Adrenal gland (tissue), 12 donors: ENCODE data around the gene SUCLG1. TPM values are rescaled to one million over a fixed set of nuclear protein-coding genes. Genes with fewer than 3 reads are reported as not detected.
"Not testable (repeated sequence)": the region's sequence is repeated elsewhere in the genome, so short reads cannot be mapped to it uniquely, and the experiment has no call there.

Experiments
- DNase-seq, 7 donors: peaks; one replicate each; pipeline ENCODE4 v3.0.0-alpha.2; 2019 to 2020
- H3K27ac ChIP-seq, 5 donors: fragments of 200-600 bp; sonication (generic) in 4 of 5; 1 replicate in 3 of 5; 2 replicates in 2 of 5; pipeline versions ENCODE4 v1.5.1 to v1.8.0; 2016 to 2020; ENCODE audit warnings: mild to moderate bottlenecking in 1 of 5
- H3K27me3 ChIP-seq: fragments of 200-600 bp; 2 replicates; pipeline ENCODE4 v1.8.0; 2021
- H3K36me3 ChIP-seq, 2 donors: fragments of 200-600 bp; replicated peaks in 1 of 2; 1 replicate in 1 of 2; 2 replicates in 1 of 2; pipeline versions ENCODE4 v1.5.1 to v1.8.0; 2018 to 2022
- H3K4me1 ChIP-seq, 2 donors: fragments of 200-600 bp; replicated peaks in 1 of 2; 1 replicate in 1 of 2; 2 replicates in 1 of 2; pipeline versions ENCODE4 v1.5.1 to v1.8.0; 2018 to 2021
- H3K4me3 ChIP-seq, 4 donors: fragments of 200-600 bp; sonication (generic) in 3 of 4; one replicate each; pipeline ENCODE4 v1.5.1; 2016 to 2018
- H3K9me3 ChIP-seq, 3 donors: fragments of 200-600 bp; sonication (generic) in 1 of 3; replicated peaks in 1 of 3; 1 replicate in 2 of 3; 2 replicates in 1 of 3; pipeline versions ENCODE4 v1.5.1 to v1.8.0; 2016 to 2021
- CTCF ChIP-seq, 6 experiments: fragments of 450-650 bp in 4 of 6; fragments of 200-600 bp in 2 of 6; sonication (generic) in 1 of 6; IDR thresholded peaks; 1 replicate in 5 of 6; 2 replicates in 1 of 6; pipeline versions ENCODE4 v1.5.1 to v1.8.0; 2016 to 2021; ENCODE audit warnings: antibody characterized with exemption in 6 of 6, mild to moderate bottlenecking in 2 of 6, moderate library complexity in 1 of 6
- POLR2A ChIP-seq, 2 donors: fragments of 450-650 bp; IDR thresholded peaks; one replicate each; pipeline ENCODE4 v1.6.1; 2017; ENCODE audit warnings: antibody characterized with exemption in 2 of 2, mild to moderate bottlenecking in 2 of 2, moderate library complexity in 1 of 2
- WGBS, 4 donors: extraction: QIAGEN DNeasy Blood & Tissue Kit in 2 of 4; methylation state at CpG; one replicate each; pipeline versions ENCODE4 v1.1.5 to v1.1.7; 2013 to 2017; 5-methylcytosine and 5-hydroxymethylcytosine counted together
- intact Hi-C, 2 donors: fragments of 100-400 bp; cut with DNase I; formaldehyde crosslinking; loops; one replicate each; pipeline versions ENCODE4 v1.14.1 to v1.15.0; 2022 to 2023
- polyA plus RNA-seq, 3 donors: library from polyadenylated mRNA; stranded (reverse); fragments of 200-250 nt in 2 of 3; fragments of 350-450 nt in 1 of 3; fragmentation: Illumina TruSeq in 1 of 3; extraction: RNeasy Lipid Tissue Mini Kit (QIAGEN cat#74804) in 1 of 3; gene quantifications; one replicate each; pipeline ENCODE4 v1.2.3, GENCODE V29; 2013 to 2014
- total RNA-seq, 9 donors: library from RNA; depleted of rRNA in 4 of 9; stranded (reverse); fragments of >200 nt in 4 of 9; fragments of 120-200 nt in 1 of 9; fragmentation: NEBNext Ultra II Directional in 1 of 9; extraction: Animal tissue kit (Norgen Biotek cat#: 25700) in 1 of 9; gene quantifications; one replicate each; pipeline versions ENCODE4 v1.1.0 to v1.2.4, GENCODE V29; 2013 to 2023
- donor health status: healthy with polysubstance abuse.
- donor health status: Bipolar disorder and iron deficiency.
- donor health status: DM: yes; HTN: yes; CAD: no.
- donor health status: DM: no; HTN: no; CAD: no.
- donor health status: DM: no; HTN: no; CAD: no.
- donor health status: DM: yes; HTN: yes; CAD: no.

The SUCLG1 gene
- total and polyA plus RNA-seq, 12 donors, result 42.5 to 270 (median 86.1) TPM

DNA sequence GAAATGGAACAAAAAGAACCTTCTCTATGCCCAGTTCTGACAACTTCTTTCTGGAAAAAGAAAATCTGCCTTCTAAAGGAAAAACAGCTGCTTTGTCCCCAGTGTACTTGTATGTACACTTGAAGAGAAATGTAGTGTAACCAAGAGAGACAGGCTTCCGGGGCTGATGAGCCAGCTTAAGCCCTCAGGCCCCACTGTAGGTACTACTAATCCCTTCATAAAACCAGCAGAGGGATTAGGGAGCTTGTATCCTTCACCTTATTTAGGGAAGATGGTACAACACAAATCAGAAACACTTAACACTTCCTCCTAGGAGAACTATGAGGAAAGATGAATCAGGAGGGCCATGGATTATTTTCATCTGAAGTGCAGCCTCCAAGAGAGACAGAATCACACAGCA lies 18.8 kb upstream of the SUCLG1 start:
- H3K9me3 ChIP-seq, result no peaks in the 10 kb centered on the region
- H3K36me3 ChIP-seq, result no peaks in the 10 kb centered on the region
- DNase-seq, result no peak
- no peak overlapping the region for H3K27ac ChIP-seq
- H3K27me3 ChIP-seq, result no peaks in the 10 kb centered on the region
- no peak overlapping the region for H3K4me3 ChIP-seq
- 73 to 91% (median 78%) methylated on average over 1 of the region's 1 CpG for WGBS, 4 donors
- no peaks in the 10 kb centered on the region for H3K4me1 ChIP-seq
- no peak for TF ChIP-seq CTCF (IDR thresholded peaks at IDR 0.05)
- no peak for TF ChIP-seq POLR2A (IDR thresholded peaks at IDR 0.05)
- intact Hi-C loops, result no loop called here

GRCh38 chr2:84474176-84474575 lies 15.1 kb upstream of the SUCLG1 start:
- DNase-seq, result no peak
- Histone ChIP-seq H3K4me3 (no peak overlapping the region), H3K36me3 (no peaks in the 10 kb centered on the region), H3K4me1 (no peaks in the 10 kb centered on the region), H3K27ac (no peak overlapping the region), H3K9me3 (no peaks in the 10 kb centered on the region), H3K27me3 (no peaks in the 10 kb centered on the region)
- WGBS, 4 donors, result 79 to 92% (median 84%) methylated on average over 4 of the region's 4 CpGs
- intact Hi-C loops, result no loop called here
- no peak for TF ChIP-seq POLR2A (IDR thresholded peaks at IDR 0.05)
- TF ChIP-seq CTCF (IDR thresholded peaks at IDR 0.05), result no peak

DNA sequence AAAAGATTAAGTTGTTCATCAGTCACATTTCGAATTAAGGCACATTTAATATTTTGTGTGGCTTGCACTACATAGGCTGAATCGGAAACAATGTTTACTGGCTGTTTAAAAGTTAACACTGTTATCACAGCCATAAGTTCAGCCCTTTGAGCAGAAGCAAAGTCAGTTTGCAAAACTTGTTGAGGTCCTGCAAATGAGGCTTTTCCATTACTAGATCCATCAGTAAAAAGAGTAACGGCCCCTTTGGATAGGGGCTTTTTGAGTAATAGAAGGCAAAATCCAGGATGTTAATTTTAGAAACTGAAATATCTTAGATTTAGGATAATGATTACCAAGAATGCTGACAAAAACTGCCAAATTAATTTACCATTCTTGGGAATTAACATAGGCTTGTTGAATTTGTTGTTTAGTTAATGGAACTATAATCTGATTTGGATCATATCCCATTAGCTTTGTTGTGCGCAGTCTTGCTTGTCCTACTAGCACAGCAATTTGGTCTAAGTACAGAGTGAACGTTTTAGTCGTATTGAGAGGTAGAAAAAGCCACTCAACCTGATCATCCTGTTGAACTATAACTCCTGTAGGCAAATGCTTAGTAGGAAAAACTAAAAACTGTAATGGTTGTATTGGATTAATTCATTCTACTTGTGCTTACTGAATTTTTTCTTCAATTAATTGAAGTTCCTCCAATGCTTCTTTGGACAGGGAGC lies 13.9 kb upstream of the SUCLG1 start:
- H3K4me3 ChIP-seq, result no peak overlapping the region
- H3K9me3 ChIP-seq, result no peaks in the 10 kb centered on the region
- TF ChIP-seq POLR2A (IDR thresholded peaks at IDR 0.05) (no peak), CTCF (IDR thresholded peaks at IDR 0.05) (no peak)
- WGBS, 4 donors, result 79 to 84% (median 80%) methylated on average over 6 of the region's 6 CpGs
- no peak for DNase-seq
- no peaks in the 10 kb centered on the region for H3K4me1 ChIP-seq
- intact Hi-C loops, result no loop called here
- no peaks in the 10 kb centered on the region for H3K36me3 ChIP-seq
- no peak overlapping the region for H3K27ac ChIP-seq
- H3K27me3 ChIP-seq, result no peaks in the 10 kb centered on the region

DNA sequence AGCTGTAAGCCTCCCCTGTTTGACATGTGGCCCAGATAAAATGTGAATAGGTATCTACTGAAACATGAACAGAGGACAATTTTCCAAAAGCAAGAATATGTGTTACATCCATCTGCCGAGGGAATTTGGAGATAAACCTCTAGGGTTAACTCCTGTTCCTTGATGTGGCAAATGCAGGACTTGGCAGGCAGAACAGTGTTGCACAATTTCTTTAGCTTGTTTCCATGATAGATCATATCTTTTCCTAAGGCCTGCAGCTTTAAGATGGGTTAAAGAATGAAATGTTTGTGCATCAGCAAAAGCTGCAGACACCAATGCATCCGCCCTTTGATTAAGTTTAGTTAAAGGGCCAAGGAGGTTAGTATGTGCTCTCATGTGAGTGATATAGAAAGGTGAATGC lies 13.3 kb upstream of the SUCLG1 start:
- intact Hi-C loops, result not testable (repeated sequence)

DNA sequence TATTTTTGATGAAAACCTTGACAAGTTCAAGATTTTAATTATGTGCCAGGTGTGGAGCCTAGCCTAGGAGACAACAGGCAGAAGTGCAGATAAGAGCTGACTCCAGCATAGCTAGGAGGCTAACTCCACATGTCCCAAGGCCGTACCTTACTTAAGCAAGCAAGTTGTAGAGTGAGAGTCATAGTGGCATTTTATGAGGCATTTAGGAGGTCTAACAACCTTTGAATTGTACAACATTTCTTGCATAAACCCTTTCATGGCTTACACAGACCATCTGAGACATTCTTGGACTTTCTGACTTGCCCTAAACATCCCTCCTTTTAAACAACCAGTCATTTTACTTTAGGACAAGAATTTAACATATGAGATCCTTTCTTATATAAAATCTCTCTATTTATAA lies 8.3 kb upstream of the SUCLG1 start:
- DNase-seq, result no peak
- Histone ChIP-seq H3K36me3 (no peaks in the 10 kb centered on the region), H3K4me3 (no peak overlapping the region), H3K9me3 (no peaks in the 10 kb centered on the region), H3K27me3 (no peaks in the 10 kb centered on the region), H3K27ac (no peak overlapping the region), H3K4me1 (no peaks in the 10 kb centered on the region)
- intact Hi-C loops, result no loop called here
- 87 to 100% (median 92%) methylated on average over 1 of the region's 1 CpG for WGBS, 4 donors
- no peak for TF ChIP-seq CTCF (IDR thresholded peaks at IDR 0.05)
- TF ChIP-seq POLR2A (IDR thresholded peaks at IDR 0.05), result no peak

More for the DNA sequence above, 13.3 kb upstream of the SUCLG1 start:
- H3K4me1 ChIP-seq, H3K4me3 ChIP-seq, H3K9me3 ChIP-seq, H3K27me3 ChIP-seq, H3K36me3 ChIP-seq, H3K27ac ChIP-seq: not testable (repeated sequence)
- peak in 4 of 7 donors; percentile 20 to 62 (median 28) for DNase-seq
- 61 to 68% (median 63%) methylated on average over 2 of the region's 2 CpGs for WGBS, 4 donors
